Stimulated activated memory B cell treated with anti-CD40 and anti-IgM and Interleukin-4, amounts not matched to agents 10 μg/mL and 1 μg/mL and 100 μg/mL, for 72 hours (primary cell): ENCODE data around the gene PRDM2.

Source experiments
- ATAC-seq: fragments of 150-1000 bp; cut with Tn5 transposase; 2 replicates; pipeline ENCODE4 v1.10.0; 2021
- H3K27ac Mint-ChIP-seq: one replicate; pipeline ENCODE4 v1.8.0; 2022; ENCODE audit warnings: mild to moderate bottlenecking, mixed read lengths
- H3K27me3 Mint-ChIP-seq: one replicate; pipeline ENCODE4 v1.8.0; 2022; ENCODE audit warnings: mixed read lengths
- H3K36me3 Mint-ChIP-seq: one replicate; pipeline ENCODE4 v1.8.0; 2022; ENCODE audit warnings: mixed read lengths
- H3K4me1 Mint-ChIP-seq: one replicate; pipeline ENCODE4 v1.8.0; 2022; ENCODE audit warnings: mixed read lengths
- H3K4me3 Mint-ChIP-seq: one replicate; pipeline ENCODE4 v1.8.0; 2022; ENCODE audit warnings: mild to moderate bottlenecking, moderate library complexity, mixed read lengths
- H3K9me3 Mint-ChIP-seq: one replicate; pipeline ENCODE4 v1.8.0; 2022; ENCODE audit warnings: mixed read lengths

The PRDM2 gene

DNA sequence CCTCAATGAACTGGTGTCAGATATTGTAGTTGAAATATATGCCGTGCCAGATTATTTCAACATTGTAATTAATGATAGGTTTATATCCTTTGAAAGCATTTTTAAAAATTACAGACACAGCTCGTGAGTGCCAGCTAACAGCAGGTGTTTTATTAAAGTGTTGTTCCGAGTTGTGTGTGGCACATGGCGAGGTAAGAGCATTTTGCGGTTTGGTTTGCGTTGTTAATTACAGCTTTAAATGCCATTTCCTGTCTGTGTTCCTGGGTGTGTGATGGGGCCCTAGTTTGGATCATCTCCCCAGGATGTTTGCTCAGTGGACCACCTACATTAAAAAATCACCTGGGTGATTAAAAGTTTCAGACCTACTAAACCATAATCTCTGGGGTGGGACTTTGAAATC lies 97.4 kb downstream of the PRDM2 start:
- H3K27ac Mint-ChIP-seq, result no peak overlapping the region

DNA sequence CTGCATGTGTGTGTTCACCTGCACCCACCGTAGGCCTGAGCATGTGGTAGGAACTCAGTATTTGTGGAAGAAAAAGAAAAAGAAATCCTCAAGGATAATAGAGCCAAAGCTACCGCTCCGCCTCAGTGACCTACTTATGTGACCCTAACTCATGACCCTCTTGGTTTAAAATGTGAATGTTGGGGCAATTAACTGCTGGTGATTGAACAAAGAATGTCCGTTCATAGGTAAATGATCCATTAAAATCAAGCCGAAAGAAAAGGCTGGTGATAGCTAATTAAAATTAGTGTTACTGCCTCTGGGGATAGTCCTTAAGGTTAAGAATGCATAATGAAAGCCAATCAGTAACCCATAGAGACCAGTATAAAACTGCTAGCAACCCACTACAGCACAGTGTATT lies 98.1 kb downstream of the PRDM2 start:
- Mint-ChIP-seq H3K4me1 (peaks cover 47% of the 10 kb centered on the region), H3K36me3 (peaks cover 39% of the 10 kb centered on the region), H3K4me3 (no peak overlapping the region), H3K27ac (no peak overlapping the region), H3K9me3 (no peaks in the 10 kb centered on the region), H3K27me3 (no peaks in the 10 kb centered on the region)
- no peak for ATAC-seq

More for the DNA sequence above, 97.4 kb downstream of the PRDM2 start:
- Mint-ChIP-seq H3K9me3 (no peaks in the 10 kb centered on the region), H3K4me3 (no peak overlapping the region), H3K36me3 (peaks cover 45% of the 10 kb centered on the region), H3K27me3 (no peaks in the 10 kb centered on the region), H3K4me1 (peaks cover 47% of the 10 kb centered on the region)
- ATAC-seq, result no peak

DNA sequence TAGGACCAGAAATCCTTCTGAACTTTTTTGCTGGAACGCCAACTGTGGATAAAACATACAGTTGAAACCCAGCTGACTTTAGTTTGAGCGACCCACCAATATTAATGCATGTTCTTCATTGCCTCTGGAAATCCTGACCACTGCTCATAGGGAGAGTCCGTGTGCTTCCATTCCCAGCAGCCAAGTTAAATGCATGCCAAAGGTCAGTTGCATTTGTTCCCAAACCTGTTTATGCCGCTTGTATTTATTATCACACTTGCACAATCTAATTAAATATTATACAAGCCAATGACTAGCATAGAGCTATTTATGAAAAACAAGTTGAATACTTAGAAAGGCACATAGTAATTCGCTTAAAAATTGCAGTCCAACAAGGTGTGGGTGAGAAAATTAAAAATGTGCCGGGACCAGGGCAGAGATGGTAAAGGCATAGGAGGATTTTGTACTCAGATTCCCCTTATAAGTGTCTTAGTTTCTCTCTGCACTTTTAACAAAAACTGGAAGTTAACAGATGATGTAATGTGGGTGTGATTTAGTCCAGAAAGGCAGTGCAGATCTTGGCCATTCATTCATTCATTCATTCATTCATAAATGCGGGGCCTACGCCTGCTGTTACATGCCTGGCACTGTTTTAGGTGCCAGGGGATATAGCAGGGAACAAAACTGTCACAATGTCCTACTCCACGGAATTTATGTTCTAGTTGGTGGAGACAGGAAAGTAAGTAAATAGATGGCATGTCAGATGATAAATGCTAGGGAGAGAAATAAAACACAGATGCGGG lies 99.7 kb downstream of the PRDM2 start:
- H3K36me3 Mint-ChIP-seq, result peaks cover 31% of the 10 kb centered on the region
- H3K9me3 Mint-ChIP-seq, result no peaks in the 10 kb centered on the region
- no peak overlapping the region for H3K27ac Mint-ChIP-seq
- peaks cover 41% of the 10 kb centered on the region for H3K4me1 Mint-ChIP-seq
- H3K27me3 Mint-ChIP-seq, result no peaks in the 10 kb centered on the region
- H3K4me3 Mint-ChIP-seq, result no peak overlapping the region
- ATAC-seq, result no peak

GRCh38 chr1:13801232-13801631 lies 101.2 kb downstream of the PRDM2 start:
- peaks cover 37% of the 10 kb centered on the region for H3K4me1 Mint-ChIP-seq
- ATAC-seq, result no peak
- no peaks in the 10 kb centered on the region for H3K27me3 Mint-ChIP-seq
- peaks cover 19% of the 10 kb centered on the region for H3K36me3 Mint-ChIP-seq
- no peaks in the 10 kb centered on the region for H3K9me3 Mint-ChIP-seq
- H3K27ac Mint-ChIP-seq, result no peak overlapping the region
- H3K4me3 Mint-ChIP-seq, result no peak overlapping the region

GRCh38 chr1:13801655-13802486 lies 101.9 kb downstream of the PRDM2 start:
- H3K27me3 Mint-ChIP-seq, result no peaks in the 10 kb centered on the region
- no peak overlapping the region for H3K27ac Mint-ChIP-seq
- no peak for ATAC-seq

GRCh38 chr1:13802782-13803545 lies 103.0 kb downstream of the PRDM2 start:
- Mint-ChIP-seq H3K27ac (peak overlapping the region; percentile 23), H3K27me3 (no peaks in the 10 kb centered on the region), H3K36me3 (peaks cover 28% of the 10 kb centered on the region), H3K9me3 (no peaks in the 10 kb centered on the region), H3K4me1 (peaks cover 51% of the 10 kb centered on the region), H3K4me3 (no peak overlapping the region)
- ATAC-seq, result no peak

More at GRCh38 chr1:13801655-13802486, 101.9 kb downstream of the PRDM2 start:
- H3K9me3 Mint-ChIP-seq, result no peaks in the 10 kb centered on the region
- H3K4me3 Mint-ChIP-seq, result no peak overlapping the region
- H3K36me3 Mint-ChIP-seq, result peaks cover 22% of the 10 kb centered on the region
- peaks cover 43% of the 10 kb centered on the region for H3K4me1 Mint-ChIP-seq

- peaks cover 35% of the 10 kb centered on the region for H3K36me3 Mint-ChIP-seq
- H3K4me3 Mint-ChIP-seq, result no peak overlapping the region
- no peaks in the 10 kb centered on the region for H3K9me3 Mint-ChIP-seq
- no peak for ATAC-seq
- no peak overlapping the region for H3K27ac Mint-ChIP-seq
- peaks cover 55% of the 10 kb centered on the region for H3K4me1 Mint-ChIP-seq
- H3K27me3 Mint-ChIP-seq, result no peaks in the 10 kb centered on the region
Observed at GRCh38 chr1:13803546-13804239, 103.7 kb downstream of the PRDM2 start.

- H3K36me3 Mint-ChIP-seq, result peaks cover 40% of the 10 kb centered on the region
Observed at GRCh38 chr1:13804240-13804633, 104.2 kb downstream of the PRDM2 start.

DNA sequence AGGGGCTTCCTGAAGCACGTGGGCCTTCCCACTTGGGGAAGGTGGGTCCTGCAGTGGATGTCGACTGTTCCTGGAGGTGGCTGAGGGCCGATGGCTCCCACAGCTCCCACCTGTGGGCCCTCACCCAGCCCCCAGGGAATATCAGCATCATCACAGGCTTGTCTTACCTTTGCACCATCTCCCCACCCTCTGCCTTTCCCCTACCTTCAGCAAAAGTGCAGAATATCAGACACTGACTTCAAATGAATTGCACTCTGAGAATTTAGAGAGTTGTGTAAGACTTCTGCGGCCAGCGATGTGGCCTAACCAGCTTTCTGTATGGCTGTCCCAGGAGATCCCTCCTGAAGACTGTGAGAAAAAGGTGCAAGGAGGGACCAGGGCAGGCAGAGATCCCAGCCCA lies 105.4 kb downstream of the PRDM2 start:
- H3K36me3 Mint-ChIP-seq, result peaks cover 45% of the 10 kb centered on the region
- H3K4me1 Mint-ChIP-seq, result peaks cover 62% of the 10 kb centered on the region
- no peak overlapping the region for H3K27ac Mint-ChIP-seq
- H3K4me3 Mint-ChIP-seq, result no peak overlapping the region
- no peaks in the 10 kb centered on the region for H3K27me3 Mint-ChIP-seq
- no peak for ATAC-seq
- no peaks in the 10 kb centered on the region for H3K9me3 Mint-ChIP-seq

More at GRCh38 chr1:13804240-13804633, 104.2 kb downstream of the PRDM2 start:
- Mint-ChIP-seq H3K27me3 (no peaks in the 10 kb centered on the region), H3K27ac (no peak overlapping the region), H3K4me3 (no peak overlapping the region), H3K4me1 (peaks cover 61% of the 10 kb centered on the region), H3K9me3 (no peaks in the 10 kb centered on the region)
- no peak for ATAC-seq

DNA sequence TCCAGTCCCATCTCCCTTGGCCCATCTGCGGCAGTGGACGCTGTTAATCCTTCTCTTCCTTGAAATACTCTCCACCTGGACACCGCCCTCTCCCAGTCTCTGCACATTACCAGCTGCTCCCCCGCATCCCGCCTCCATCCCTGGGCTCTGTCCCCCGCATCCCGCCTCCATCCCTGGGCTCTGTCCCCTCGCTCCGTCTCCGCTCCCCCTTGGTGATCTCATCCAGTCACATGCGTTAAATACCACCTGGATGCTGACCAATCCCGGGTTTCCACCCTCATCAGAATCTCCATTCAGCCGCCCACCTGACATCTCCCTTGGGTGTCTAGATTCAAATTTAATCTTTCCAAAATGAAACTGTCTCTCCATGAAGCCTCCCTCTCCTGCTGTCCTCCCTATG lies 106.1 kb downstream of the PRDM2 start:
- Mint-ChIP-seq H3K36me3 (peaks cover 44% of the 10 kb centered on the region), H3K4me1 (peaks cover 67% of the 10 kb centered on the region), H3K27me3 (no peaks in the 10 kb centered on the region), H3K9me3 (no peaks in the 10 kb centered on the region), H3K27ac (peak overlapping the region; percentile 23), H3K4me3 (no peak overlapping the region)
- no peak for ATAC-seq

GRCh38 chr1:13807209-13807608 lies 107.2 kb downstream of the PRDM2 start:
- peak; percentile 46 for ATAC-seq
- peak overlapping the region; percentile 23 for H3K27ac Mint-ChIP-seq

GRCh38 chr1:13808729-13809131 lies 108.7 kb downstream of the PRDM2 start:
- Mint-ChIP-seq H3K27ac (peak overlapping the region; percentile 6), H3K4me3 (no peak overlapping the region), H3K36me3 (peaks cover 53% of the 10 kb centered on the region), H3K9me3 (no peaks in the 10 kb centered on the region), H3K4me1 (peaks cover 72% of the 10 kb centered on the region), H3K27me3 (no peaks in the 10 kb centered on the region)
- ATAC-seq, result no peak

More at GRCh38 chr1:13807209-13807608, 107.2 kb downstream of the PRDM2 start:
- no peaks in the 10 kb centered on the region for H3K9me3 Mint-ChIP-seq
- H3K27me3 Mint-ChIP-seq, result no peaks in the 10 kb centered on the region
- H3K4me1 Mint-ChIP-seq, result peaks cover 78% of the 10 kb centered on the region
- no peak overlapping the region for H3K4me3 Mint-ChIP-seq
- H3K36me3 Mint-ChIP-seq, result peaks cover 52% of the 10 kb centered on the region

- Mint-ChIP-seq H3K9me3 (no peaks in the 10 kb centered on the region), H3K4me3 (no peak overlapping the region), H3K27me3 (no peaks in the 10 kb centered on the region), H3K36me3 (peaks cover 52% of the 10 kb centered on the region), H3K4me1 (peaks cover 69% of the 10 kb centered on the region), H3K27ac (peak overlapping the region; percentile 6)
- no peak for ATAC-seq
Observed at GRCh38 chr1:13809461-13810159, 109.6 kb downstream of the PRDM2 start.
